ENCODE measurements around the gene SLC8A3. TPM values are rescaled to one million over a fixed set of nuclear protein-coding genes. Genes with fewer than 3 reads are reported as not detected.

SLC8A3 gene
- total RNA-seq, 1 donor from 2014 or later: 0.19 TPM

- intact Hi-C loops (cut with DNase I): no loop called here
- DNase-seq (ENCODE audit: low spot score): no peak
Observed at GRCh38 chr14:70008284-70009262, 180.2 kb downstream of the SLC8A3 start.

GRCh38 chr14:70006699-70007098 is 182.1 kb downstream of the SLC8A3 start:
- intact Hi-C loops (cut with DNase I): no loop called here

GRCh38 chr14:70005281-70005805 is 183.4 kb downstream of the SLC8A3 start:
- intact Hi-C loops (cut with DNase I): no loop called here
- no peak for DNase-seq (ENCODE audit: low spot score)

More at GRCh38 chr14:70006699-70007098, 182.1 kb downstream of the SLC8A3 start:
- peak; percentile 22 for DNase-seq (ENCODE audit: low spot score)

GRCh38 chr14:70004791-70005190 is 184.0 kb downstream of the SLC8A3 start:
- intact Hi-C loops (cut with DNase I): no loop called here
- DNase-seq (ENCODE audit: low spot score): no peak

- intact Hi-C loops (cut with DNase I): no loop called here
- no peak for DNase-seq (ENCODE audit: low spot score)
Observed at GRCh38 chr14:70002589-70003346, 186.0 kb downstream of the SLC8A3 start.

- no peak for DNase-seq (ENCODE audit: low spot score)
- intact Hi-C loops (cut with DNase I): no loop called here
Observed at GRCh38 chr14:70000601-70001000, 188.2 kb downstream of the SLC8A3 start.

GRCh38 chr14:69999261-69999674 is 189.5 kb downstream of the SLC8A3 start:
- no peak for DNase-seq (ENCODE audit: low spot score)
- intact Hi-C loops (cut with DNase I): no loop called here

- no peak for DNase-seq (ENCODE audit: low spot score)
- intact Hi-C loops (cut with DNase I): no loop called here
Observed at GRCh38 chr14:69997849-69998248, 190.9 kb downstream of the SLC8A3 start.

- DNase-seq (ENCODE audit: low spot score): no peak
- intact Hi-C loops (cut with DNase I): no loop called here
Observed at GRCh38 chr14:69996216-69996615, 192.5 kb downstream of the SLC8A3 start.

Other genes starting within 250 kb of the SLC8A3 start
- gene COX16, start 170.7 kb upstream of the SLC8A3 start, total RNA-seq: 28.4 TPM
- gene SYNJ2BP, start 228.1 kb upstream of the SLC8A3 start, total RNA-seq: 48.6 TPM